ENCODE measurements around the gene CACNA1A. TPM values are rescaled to one million over a fixed set of nuclear protein-coding genes. Genes with fewer than 3 reads are reported as not detected.
A peak's percentile ranks its signal among the peaks of the same experiment; 100 is the strongest.

The CACNA1A gene
- polyA plus RNA-seq, 2 of the 4 experiments (the other 2 are of a cell fraction), result 0.27 to 0.71 TPM

- ATAC-seq (peak; percentile 62 to 83; a peak in 4 of 6 replicates), DNase-seq (ENCODE audit: low read depth in 1 of 2, low spot score in 1 of 2) (peak; percentile 51 to 76), FAIRE-seq (no peak)
- CTCF ChIA-PET, result interaction anchor here (0.7 to 2.4 kb wide), 7 partner anchors 11 to 57 kb away, joined by 3 to 7 read pairs (median 5); no protein-coding TSS in a partner anchor
- H3K4me3 ChIP-seq, result no peak overlapping the region
- 71% methylated on average over 7 of the region's 7 CpGs for WGBS (ENCODE audit: missing lambda C conversion rate)
- 0 out of 3 replicates have a peak, but pooled peaks cover 4% of the 10 kb centered on the region for H3K4me1 ChIP-seq
- POLR2A ChIA-PET, result interaction anchor here (0.6 kb wide), 1 partner anchor 61 kb away, joined by 3 read pairs; no protein-coding TSS in a partner anchor
- no peaks in the 10 kb centered on the region for H3K9me3 ChIP-seq
- no peak overlapping the region for H3K4me2 ChIP-seq
- peak overlapping the region in 1 of 2 experiments; percentile 26; a peak in 1 of 6 replicates for H3K27ac ChIP-seq
- TF ChIP-seq CBX8 (IDR thresholded peaks at IDR 0.05), result no peak
- TF ChIP-seq EP300 (IDR thresholded peaks at IDR 0.05), result no peak
- TF ChIP-seq ESRRA (IDR thresholded peaks at IDR 0.05; ENCODE audit: borderline replicate concordance, low read length), result no peak
- no peak for TF ChIP-seq NFE2L2 (conservative IDR thresholded peaks at IDR 0.05; ENCODE audit: low read length)
- TF ChIP-seq MAZ (IDR thresholded peaks at IDR 0.05; ENCODE audit: borderline replicate concordance, low read depth, low read length), result no peak
- TF ChIP-seq RNF2 (IDR thresholded peaks at IDR 0.05; ENCODE audit: borderline replicate concordance, low read depth), result no peak
- TF ChIP-seq BCL3 (IDR thresholded peaks at IDR 0.05), result no peak
- TF ChIP-seq MYC (IDR thresholded peaks at IDR 0.05; ENCODE audit: borderline replicate concordance, low read length), result no peak
- no peak for TF ChIP-seq PBX3 (IDR thresholded peaks at IDR 0.05)
- TF ChIP-seq ELK1 (IDR thresholded peaks at IDR 0.05; ENCODE audit: low read depth, low read length), result no peak
- no peak for TF ChIP-seq POLR2AphosphoS2 (conservative IDR thresholded peaks at IDR 0.05; ENCODE audit: low read length)
- TF ChIP-seq REST (IDR thresholded peaks at IDR 0.05), result no peak
- no peak for TF ChIP-seq TP53 (CRISPR knock-in tag; IDR thresholded peaks at IDR 0.05)
- TF ChIP-seq ATOH8 (CRISPR knock-in tag; IDR thresholded peaks at IDR 0.05; ENCODE audit: low read depth), result no peak
- no peak for TF ChIP-seq FOSB (CRISPR knock-in tag; IDR thresholded peaks at IDR 0.05)
- no peak for TF ChIP-seq EHMT2 (IDR thresholded peaks at IDR 0.05; ENCODE audit: low read depth)
- no peak for TF ChIP-seq FOSL2 (IDR thresholded peaks at IDR 0.05)
- TF ChIP-seq FOSL2 (CRISPR knock-in tag; IDR thresholded peaks at IDR 0.05), result no peak
- no peak for TF ChIP-seq JUN (IDR thresholded peaks at IDR 0.05)
- TF ChIP-seq CHD2 (IDR thresholded peaks at IDR 0.05; ENCODE audit: low read length, partially characterized antibody), result no peak
- peak; percentile 45 to 48; a peak in 4 of 5 replicates for TF ChIP-seq RAD21 (conservative IDR thresholded peaks at IDR 0.05 in 1 of 2, IDR thresholded peaks at IDR 0.05 in 1 of 2)
- TF ChIP-seq ZNF302 (CRISPR knock-in tag; IDR thresholded peaks at IDR 0.05), result no peak
- no peak for TF ChIP-seq HES2 (IDR thresholded peaks at IDR 0.05)
- TF ChIP-seq GATA3 (IDR thresholded peaks at IDR 0.05; ENCODE audit: borderline replicate concordance), result no peak
- TF ChIP-seq NR3C1 (IDR thresholded peaks at IDR 0.05), result no peak
- TF ChIP-seq BHLHE40 (IDR thresholded peaks at IDR 0.05; ENCODE audit: low read depth, low read length), result no peak
- TF ChIP-seq KDM5A (IDR thresholded peaks at IDR 0.05), result no peak
- no peak for TF ChIP-seq E2F6 (IDR thresholded peaks at IDR 0.05; ENCODE audit: borderline replicate concordance, low read depth)
- no peak for TF ChIP-seq HOXB5 (CRISPR knock-in tag; IDR thresholded peaks at IDR 0.05)
- TF ChIP-seq FOXS1 (CRISPR knock-in tag; IDR thresholded peaks at IDR 0.05), result no peak
- TF ChIP-seq RARB (CRISPR knock-in tag; IDR thresholded peaks at IDR 0.05), result no peak
- TF ChIP-seq MAFK (IDR thresholded peaks at IDR 0.05; ENCODE audit: partially characterized antibody), result no peak
- TF ChIP-seq CHD4 (IDR thresholded peaks at IDR 0.05; ENCODE audit: borderline replicate concordance), result peak; percentile 52; the same call in 1 of the 2 replicates
Observed at GRCh38 chr19:13212759-13213330, 293.4 kb downstream of the CACNA1A start.
